ENCODE data around the gene DEAF1. TPM values are rescaled to one million over a fixed set of nuclear protein-coding genes. Genes with fewer than 3 reads are reported as not detected.

DEAF1 gene
- total and polyA plus RNA-seq, 2 of the 13 experiments (the other 11 are each of a cell fraction or from before 2014, with no cell fraction given) = 22.3 to 29.6 TPM

GRCh38 chr11:704781-705645 lies 10.0 kb upstream of the DEAF1 start (continued):
- TF ChIP-seq ZNF646 (CRISPR knock-in tag; IDR thresholded peaks at IDR 0.05) = peak; percentile 60; the same call in 1 of the 2 replicates
- TF ChIP-seq ZNF792 (CRISPR knock-in tag; IDR thresholded peaks at IDR 0.05) = peak; percentile 93
- no peak for TF ChIP-seq TAF15 (IDR thresholded peaks at IDR 0.05; ENCODE audit: low read depth, low read length, poor library complexity, severe bottlenecking)
- no peak for TF ChIP-seq PBX2 (CRISPR knock-in tag; IDR thresholded peaks at IDR 0.05)
- TF ChIP-seq HINFP (CRISPR knock-in tag; IDR thresholded peaks at IDR 0.05; ENCODE audit: low read depth) = no peak; the same call in 1 of the 2 replicates
- TF ChIP-seq ZNF800 (CRISPR knock-in tag; IDR thresholded peaks at IDR 0.05) = peak; percentile 73; the same call in 1 of the 2 replicates
- peak; percentile 99 for TF ChIP-seq ZNF263 (CRISPR knock-in tag; IDR thresholded peaks at IDR 0.05)
- no peak for TF ChIP-seq NONO (IDR thresholded peaks at IDR 0.05)
- peak; percentile 40 for TF ChIP-seq NONO (CRISPR knock-in tag; conservative IDR thresholded peaks at IDR 0.05)
- TF ChIP-seq ZNF232 (CRISPR knock-in tag; IDR thresholded peaks at IDR 0.05; ENCODE audit: borderline replicate concordance) = peak; percentile 82; the same call in 1 of the 2 replicates
- TF ChIP-seq HNRNPUL1 (IDR thresholded peaks at IDR 0.05; ENCODE audit: low read depth, low read length) = no peak
- no peak for TF ChIP-seq ZNF569 (CRISPR knock-in tag; IDR thresholded peaks at IDR 0.05; ENCODE audit: borderline replicate concordance)
- TF ChIP-seq ZNF367 (CRISPR knock-in tag; IDR thresholded peaks at IDR 0.05; ENCODE audit: borderline replicate concordance) = no peak
- TF ChIP-seq SNAI1 (CRISPR knock-in tag; IDR thresholded peaks at IDR 0.05; ENCODE audit: borderline replicate concordance) = no peak
- TF ChIP-seq FOXK2 (IDR thresholded peaks at IDR 0.05) = peak; percentile 94
- peak; percentile 54 for TF ChIP-seq PHF5A (CRISPR knock-in tag; IDR thresholded peaks at IDR 0.05; ENCODE audit: low read depth, unreplicated experiment)
- no peak for TF ChIP-seq KDM5A (IDR thresholded peaks at IDR 0.05; ENCODE audit: borderline replicate concordance, low read length)
- peak; percentile 43; the same call in 1 of the 2 replicates for TF ChIP-seq ZNF441 (CRISPR knock-in tag; IDR thresholded peaks at IDR 0.05; ENCODE audit: borderline replicate concordance)
